ENCODE measurements around the gene CBX8. TPM values are rescaled to one million over a fixed set of nuclear protein-coding genes. Genes with fewer than 3 reads are reported as not detected.

The CBX8 gene
- total and polyA plus RNA-seq, 7 donors: 0.28 to 5.6 (median 1.8) TPM

- 88 to 91% methylated on average over 5 of the region's 5 CpGs for WGBS, 2 donors
These were observed 22.2 kb upstream of the CBX8 start for GRCh38 chr17:79819085-79819484.

GRCh38 chr17:79818026-79818758 is 21.3 kb upstream of the CBX8 start:
- intact Hi-C loops (cut with DNase I): no loop called here
- DNase-seq: no peak
- H3K36me3 ChIP-seq: no peaks in the 10 kb centered on the region
- peaks cover 0 to 20% (median 19%) of the 10 kb centered on the region in 4 donors for H3K4me1 ChIP-seq
- H3K9me3 ChIP-seq: no peaks in the 10 kb centered on the region
- H3K4me3 ChIP-seq: no peak overlapping the region
- H3K27me3 ChIP-seq: peaks cover 27 to 45% (median 36%) of the 10 kb centered on the region in 3 donors
- TF ChIP-seq POLR2AphosphoS5 (IDR thresholded peaks at IDR 0.05) (no peak), POLR2A (IDR thresholded peaks at IDR 0.05) (no peak), EP300 (IDR thresholded peaks at IDR 0.05) (no peak)
- TF ChIP-seq, protein P1, sequence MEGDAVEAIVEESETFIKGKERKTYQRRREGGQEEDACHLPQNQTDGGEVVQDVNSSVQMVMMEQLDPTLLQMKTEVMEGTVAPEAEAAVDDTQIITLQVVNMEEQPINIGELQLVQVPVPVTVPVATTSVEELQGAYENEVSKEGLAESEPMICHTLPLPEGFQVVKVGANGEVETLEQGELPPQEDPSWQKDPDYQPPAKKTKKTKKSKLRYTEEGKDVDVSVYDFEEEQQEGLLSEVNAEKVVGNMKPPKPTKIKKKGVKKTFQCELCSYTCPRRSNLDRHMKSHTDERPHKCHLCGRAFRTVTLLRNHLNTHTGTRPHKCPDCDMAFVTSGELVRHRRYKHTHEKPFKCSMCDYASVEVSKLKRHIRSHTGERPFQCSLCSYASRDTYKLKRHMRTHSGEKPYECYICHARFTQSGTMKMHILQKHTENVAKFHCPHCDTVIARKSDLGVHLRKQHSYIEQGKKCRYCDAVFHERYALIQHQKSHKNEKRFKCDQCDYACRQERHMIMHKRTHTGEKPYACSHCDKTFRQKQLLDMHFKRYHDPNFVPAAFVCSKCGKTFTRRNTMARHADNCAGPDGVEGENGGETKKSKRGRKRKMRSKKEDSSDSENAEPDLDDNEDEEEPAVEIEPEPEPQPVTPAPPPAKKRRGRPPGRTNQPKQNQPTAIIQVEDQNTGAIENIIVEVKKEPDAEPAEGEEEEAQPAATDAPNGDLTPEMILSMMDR (IDR thresholded peaks at IDR 0.05): no peak
- 91 to 92% methylated on average over 12 of the region's 12 CpGs for WGBS, 2 donors
- H3K27ac ChIP-seq: no peak overlapping the region

More at GRCh38 chr17:79819085-79819484, 22.2 kb upstream of the CBX8 start:
- no peaks in the 10 kb centered on the region for H3K36me3 ChIP-seq
- no peaks in the 10 kb centered on the region for H3K9me3 ChIP-seq
- H3K4me3 ChIP-seq: no peak overlapping the region
- H3K27ac ChIP-seq: no peak overlapping the region
- no peak for DNase-seq
- H3K4me1 ChIP-seq: peaks cover 0 to 14% (median 12%) of the 10 kb centered on the region in 4 donors
- peaks cover 20 to 36% (median 29%) of the 10 kb centered on the region in 3 donors for H3K27me3 ChIP-seq
- no peak for TF ChIP-seq POLR2A (IDR thresholded peaks at IDR 0.05)
- no peak for TF ChIP-seq EP300 (IDR thresholded peaks at IDR 0.05)
- no peak for TF ChIP-seq POLR2AphosphoS5 (IDR thresholded peaks at IDR 0.05)
- intact Hi-C loops (cut with DNase I): no loop called here

DNA sequence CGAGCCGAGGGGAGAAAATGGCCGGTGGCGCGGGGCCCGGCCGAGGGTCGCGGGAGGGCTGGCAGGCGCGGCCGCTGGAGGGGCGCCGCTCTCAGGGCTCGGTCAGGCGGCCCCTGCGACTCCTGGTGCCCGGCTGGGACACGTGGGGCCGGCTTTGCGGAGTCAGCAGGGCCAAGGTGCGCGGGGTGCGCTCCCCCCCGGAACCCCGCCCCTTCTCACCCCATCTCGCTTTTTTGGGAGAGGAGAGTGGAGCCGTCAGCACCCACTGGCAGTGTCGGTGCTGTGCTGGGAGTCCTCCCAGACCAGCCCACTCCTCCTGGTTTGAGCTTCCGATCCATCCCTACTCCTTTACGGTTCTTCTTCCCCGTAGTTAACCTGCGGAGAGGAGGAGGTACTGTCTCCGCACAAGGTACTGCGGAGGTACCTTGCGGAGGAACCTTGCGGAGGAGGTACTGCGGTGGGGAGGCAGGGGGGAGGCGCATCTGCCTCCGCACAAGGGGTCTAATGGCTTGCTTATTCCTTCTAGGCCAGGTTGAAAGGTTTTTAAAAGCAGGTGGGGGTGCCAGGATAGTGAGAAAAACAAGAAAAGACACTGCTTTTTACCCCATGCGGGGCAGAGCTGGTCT is 19.1 kb upstream of the CBX8 start:
- Histone ChIP-seq H3K4me3 (no peak overlapping the region), H3K27ac (no peak overlapping the region), H3K4me1 (peaks cover 0 to 43% (median 40%) of the 10 kb centered on the region in 4 donors), H3K9me3 (no peaks in the 10 kb centered on the region), H3K36me3 (no peaks in the 10 kb centered on the region), H3K27me3 (peaks cover 49 to 65% (median 58%) of the 10 kb centered on the region in 3 donors)
- DNase-seq: no peak
- TF ChIP-seq, protein P1 (IDR thresholded peaks at IDR 0.05): no peak
- TF ChIP-seq EP300 (IDR thresholded peaks at IDR 0.05) (no peak), POLR2A (IDR thresholded peaks at IDR 0.05) (no peak), POLR2AphosphoS5 (IDR thresholded peaks at IDR 0.05) (no peak)
- WGBS, 2 donors: 41 to 47% methylated on average over 41 of the region's 41 CpGs
- intact Hi-C loops (cut with DNase I): no loop called here

GRCh38 chr17:79814974-79815835 is 18.3 kb upstream of the CBX8 start:
- peak overlapping the region in 2 of 4 donors; percentile 22 to 27 for H3K4me3 ChIP-seq
- H3K9me3 ChIP-seq: no peaks in the 10 kb centered on the region
- peak; percentile 69 for DNase-seq
- TF ChIP-seq EP300 (IDR thresholded peaks at IDR 0.05) (no peak), POLR2AphosphoS5 (IDR thresholded peaks at IDR 0.05) (peak in 1 of 4 donors; percentile 10)
- peaks cover 54 to 72% (median 65%) of the 10 kb centered on the region in 3 donors for H3K27me3 ChIP-seq
- H3K4me1 ChIP-seq: peaks cover 0 to 50% (median 48%) of the 10 kb centered on the region in 4 donors
- no peak overlapping the region for H3K27ac ChIP-seq
- 3 to 5% methylated on average over 96 of the region's 96 CpGs for WGBS, 2 donors
- intact Hi-C loops (cut with DNase I): no loop called here
- no peaks in the 10 kb centered on the region for H3K36me3 ChIP-seq

- TF ChIP-seq POLR2A (IDR thresholded peaks at IDR 0.05) (no peak), POLR2AphosphoS5 (IDR thresholded peaks at IDR 0.05) (no peak), EP300 (IDR thresholded peaks at IDR 0.05) (no peak)
- TF ChIP-seq, protein P1 (IDR thresholded peaks at IDR 0.05): no peak
- Histone ChIP-seq H3K4me3 (peak overlapping the region in 2 of 4 donors; percentile 22 to 27), H3K9me3 (no peaks in the 10 kb centered on the region), H3K36me3 (no peaks in the 10 kb centered on the region), H3K4me1 (peaks cover 0 to 57% (median 55%) of the 10 kb centered on the region in 4 donors), H3K27me3 (peaks cover 60 to 81% (median 70%) of the 10 kb centered on the region in 3 donors), H3K27ac (no peak overlapping the region)
- no peak for DNase-seq
- WGBS, 2 donors: 15 to 21% methylated on average over 43 of the region's 43 CpGs
- intact Hi-C loops (cut with DNase I): no loop called here
These were observed 17.5 kb upstream of the CBX8 start for GRCh38 chr17:79814127-79814973.

Data from sigmoid colon (tissue), 7 donors.